Neural cell (in vitro differentiated cells): ENCODE data around the gene LETMD1.

ENCODE experiments used
- EP300 ChIP-seq: fragments of 450-650 bp; conservative IDR thresholded peaks from 2 replicates; pipeline ENCODE4 v1.6.1; 2014; ENCODE audit warnings: antibody characterized with exemption, mild to moderate bottlenecking, moderate library complexity; ENCODE audit not compliant: poor library complexity, severe bottlenecking
- EZH2 ChIP-seq: fragments of 200-600, 300-800 bp; shearing (Covaris generic), sonication (generic); IDR thresholded peaks from 2 replicates; pipeline ENCODE4 v1.6.1; 2014; ENCODE audit warnings: antibody characterized with exemption, low read length, borderline replicate concordance, mild to moderate bottlenecking; ENCODE audit not compliant: insufficient read depth, poor library complexity, severe bottlenecking
- POLR2AphosphoS5 ChIP-seq: IDR thresholded peaks from 2 replicates; pipeline ENCODE4 v1.6.1; 2012
- TF ChIP-seq, protein P1 (sequence below): fragments of 450-650 bp; IDR thresholded peaks from 2 replicates; pipeline ENCODE4 v1.5.1; 2014; ENCODE audit warnings: antibody characterized with exemption, mild to moderate bottlenecking, moderate library complexity; ENCODE audit not compliant: poor library complexity, severe bottlenecking
- TF ChIP-seq, protein P2 (sequence below): IDR thresholded peaks from 2 replicates; pipeline ENCODE4 v1.6.1; 2012; ENCODE audit warnings: borderline replicate concordance

DNA sequence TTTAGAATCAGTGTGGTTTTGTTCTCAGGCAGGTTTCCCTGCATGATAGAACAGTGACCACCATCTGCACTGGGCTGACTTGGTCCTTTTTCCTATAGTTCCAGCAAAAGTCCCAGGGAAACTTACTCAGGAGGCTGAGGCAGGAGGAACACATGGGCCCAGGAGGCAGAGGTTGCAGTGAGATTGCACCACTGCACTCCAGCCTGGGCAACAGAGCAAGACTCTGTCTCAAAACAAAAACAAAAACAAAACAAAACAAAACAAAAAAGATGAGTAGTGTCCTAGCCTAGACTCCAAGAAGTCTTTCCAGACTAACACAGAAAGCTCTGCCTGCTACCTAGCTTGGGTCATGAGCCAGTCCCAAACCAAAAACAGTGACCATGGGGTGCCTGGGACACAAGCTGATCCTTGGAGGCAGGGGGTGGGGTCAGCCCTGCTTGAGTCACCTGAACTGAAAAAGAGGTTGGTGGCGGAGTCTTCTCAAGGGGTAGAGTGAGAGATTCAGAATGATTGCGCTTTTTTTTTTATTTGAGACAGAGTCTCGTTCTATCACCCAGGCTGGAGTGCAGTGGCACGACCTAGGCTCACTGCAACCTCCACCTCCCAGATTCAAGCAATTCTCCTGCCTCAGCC is 14.6 kb upstream of the LETMD1 start:
- no peak for TF ChIP-seq EP300
- TF ChIP-seq POLR2AphosphoS5 = no peak
- TF ChIP-seq EZH2 = no peak
- TF ChIP-seq, protein P1, sequence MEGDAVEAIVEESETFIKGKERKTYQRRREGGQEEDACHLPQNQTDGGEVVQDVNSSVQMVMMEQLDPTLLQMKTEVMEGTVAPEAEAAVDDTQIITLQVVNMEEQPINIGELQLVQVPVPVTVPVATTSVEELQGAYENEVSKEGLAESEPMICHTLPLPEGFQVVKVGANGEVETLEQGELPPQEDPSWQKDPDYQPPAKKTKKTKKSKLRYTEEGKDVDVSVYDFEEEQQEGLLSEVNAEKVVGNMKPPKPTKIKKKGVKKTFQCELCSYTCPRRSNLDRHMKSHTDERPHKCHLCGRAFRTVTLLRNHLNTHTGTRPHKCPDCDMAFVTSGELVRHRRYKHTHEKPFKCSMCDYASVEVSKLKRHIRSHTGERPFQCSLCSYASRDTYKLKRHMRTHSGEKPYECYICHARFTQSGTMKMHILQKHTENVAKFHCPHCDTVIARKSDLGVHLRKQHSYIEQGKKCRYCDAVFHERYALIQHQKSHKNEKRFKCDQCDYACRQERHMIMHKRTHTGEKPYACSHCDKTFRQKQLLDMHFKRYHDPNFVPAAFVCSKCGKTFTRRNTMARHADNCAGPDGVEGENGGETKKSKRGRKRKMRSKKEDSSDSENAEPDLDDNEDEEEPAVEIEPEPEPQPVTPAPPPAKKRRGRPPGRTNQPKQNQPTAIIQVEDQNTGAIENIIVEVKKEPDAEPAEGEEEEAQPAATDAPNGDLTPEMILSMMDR = no peak
- TF ChIP-seq, protein P2, sequence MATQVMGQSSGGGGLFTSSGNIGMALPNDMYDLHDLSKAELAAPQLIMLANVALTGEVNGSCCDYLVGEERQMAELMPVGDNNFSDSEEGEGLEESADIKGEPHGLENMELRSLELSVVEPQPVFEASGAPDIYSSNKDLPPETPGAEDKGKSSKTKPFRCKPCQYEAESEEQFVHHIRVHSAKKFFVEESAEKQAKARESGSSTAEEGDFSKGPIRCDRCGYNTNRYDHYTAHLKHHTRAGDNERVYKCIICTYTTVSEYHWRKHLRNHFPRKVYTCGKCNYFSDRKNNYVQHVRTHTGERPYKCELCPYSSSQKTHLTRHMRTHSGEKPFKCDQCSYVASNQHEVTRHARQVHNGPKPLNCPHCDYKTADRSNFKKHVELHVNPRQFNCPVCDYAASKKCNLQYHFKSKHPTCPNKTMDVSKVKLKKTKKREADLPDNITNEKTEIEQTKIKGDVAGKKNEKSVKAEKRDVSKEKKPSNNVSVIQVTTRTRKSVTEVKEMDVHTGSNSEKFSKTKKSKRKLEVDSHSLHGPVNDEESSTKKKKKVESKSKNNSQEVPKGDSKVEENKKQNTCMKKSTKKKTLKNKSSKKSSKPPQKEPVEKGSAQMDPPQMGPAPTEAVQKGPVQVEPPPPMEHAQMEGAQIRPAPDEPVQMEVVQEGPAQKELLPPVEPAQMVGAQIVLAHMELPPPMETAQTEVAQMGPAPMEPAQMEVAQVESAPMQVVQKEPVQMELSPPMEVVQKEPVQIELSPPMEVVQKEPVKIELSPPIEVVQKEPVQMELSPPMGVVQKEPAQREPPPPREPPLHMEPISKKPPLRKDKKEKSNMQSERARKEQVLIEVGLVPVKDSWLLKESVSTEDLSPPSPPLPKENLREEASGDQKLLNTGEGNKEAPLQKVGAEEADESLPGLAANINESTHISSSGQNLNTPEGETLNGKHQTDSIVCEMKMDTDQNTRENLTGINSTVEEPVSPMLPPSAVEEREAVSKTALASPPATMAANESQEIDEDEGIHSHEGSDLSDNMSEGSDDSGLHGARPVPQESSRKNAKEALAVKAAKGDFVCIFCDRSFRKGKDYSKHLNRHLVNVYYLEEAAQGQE = no peak
